Trophoblast cell (in vitro differentiated cells and primary cell): ENCODE results near the gene PDCL2.

Source experiments
- DNase-seq, 2 donors: peaks; one replicate each; pipeline ENCODE4 v3.0.0-alpha.2; 2016
- H2AFZ ChIP-seq: 2 replicates; pipeline ENCODE4 v1.6.1; 2013; ENCODE audit warnings: low read length, moderate library complexity, mild to moderate bottlenecking; ENCODE audit not compliant: insufficient read depth, poor library complexity
- H2AK5ac ChIP-seq: 2 replicates; pipeline ENCODE4 v1.6.1; 2013; ENCODE audit warnings: mild to moderate bottlenecking, low read length
- H2BK120ac ChIP-seq: 2 replicates; pipeline ENCODE4 v1.6.1; 2013; ENCODE audit warnings: low read length, mild to moderate bottlenecking, moderate library complexity; ENCODE audit not compliant: insufficient read depth, poor library complexity
- H2BK12ac ChIP-seq: 2 replicates; pipeline ENCODE4 v1.6.1; 2013; ENCODE audit warnings: mild to moderate bottlenecking, low read length, moderate library complexity
- H2BK5ac ChIP-seq: 2 replicates; pipeline ENCODE4 v1.6.1; 2013; ENCODE audit warnings: low read length, low read depth, moderate library complexity, mild to moderate bottlenecking; ENCODE audit not compliant: poor library complexity
- H3K14ac ChIP-seq: 2 replicates; pipeline ENCODE4 v1.6.1; 2013; ENCODE audit warnings: mild to moderate bottlenecking, low read length
- H3K18ac ChIP-seq: 2 replicates; pipeline ENCODE4 v1.6.1; 2013; ENCODE audit warnings: mild to moderate bottlenecking, low read length
- H3K23ac ChIP-seq: 2 replicates; pipeline ENCODE4 v1.6.1; 2013; ENCODE audit warnings: low read length
- H3K27ac ChIP-seq: 2 replicates; pipeline ENCODE4 v1.5.1; 2013; ENCODE audit warnings: low read depth, mild to moderate bottlenecking, inconsistent platforms, low read length, moderate library complexity
- H3K27me3 ChIP-seq: 2 replicates; pipeline ENCODE4 v1.6.1; 2013; ENCODE audit warnings: inconsistent platforms, mild to moderate bottlenecking, low read length, moderate library complexity; ENCODE audit not compliant: insufficient read depth
- H3K36me3 ChIP-seq, 2 experiments: 1 replicate in 1 of 2; 2 replicates in 1 of 2; pipeline ENCODE4 v1.6.1; 2013; ENCODE audit warnings: low read length in 2 of 2, mild to moderate bottlenecking in 2 of 2, moderate library complexity in 1 of 2; ENCODE audit not compliant: insufficient read depth in 2 of 2, control insufficient read depth in 1 of 2
- H3K4ac ChIP-seq: 2 replicates; pipeline ENCODE4 v1.6.1; 2013; ENCODE audit warnings: low read depth, mild to moderate bottlenecking, low read length, moderate library complexity
- H3K4me1 ChIP-seq, 2 experiments: 1 replicate in 1 of 2; 2 replicates in 1 of 2; pipeline ENCODE4 v1.6.1; 2013; ENCODE audit warnings: low read length in 2 of 2, mild to moderate bottlenecking in 2 of 2, moderate library complexity in 1 of 2; ENCODE audit not compliant: insufficient read depth in 2 of 2, control insufficient read depth in 1 of 2
- H3K4me2 ChIP-seq: 2 replicates; pipeline ENCODE4 v1.6.1; 2013; ENCODE audit warnings: inconsistent platforms, mild to moderate bottlenecking, low read length, moderate library complexity
- H3K4me3 ChIP-seq: 2 replicates; pipeline ENCODE4 v1.5.1; 2013; ENCODE audit warnings: mild to moderate bottlenecking, low read depth, low read length, inconsistent platforms
- H3K79me1 ChIP-seq: one replicate; pipeline ENCODE4 v1.6.1; 2013; ENCODE audit warnings: low read length
- H3K79me2 ChIP-seq: 2 replicates; pipeline ENCODE4 v1.6.1; 2013; ENCODE audit warnings: low read length, mild to moderate bottlenecking; ENCODE audit not compliant: control insufficient read depth, insufficient read depth, poor library complexity
- H3K9ac ChIP-seq: 2 replicates; pipeline ENCODE4 v1.6.1; 2013; ENCODE audit warnings: mild to moderate bottlenecking, low read length
- H3K9me3 ChIP-seq: 2 replicates; pipeline ENCODE4 v1.6.1; 2013; ENCODE audit warnings: low read depth, mild to moderate bottlenecking, control low read depth, inconsistent platforms, low read length; ENCODE audit not compliant: insufficient read depth
- H4K12ac ChIP-seq: 2 replicates; pipeline ENCODE4 v1.6.1; 2013; ENCODE audit warnings: low read depth, mild to moderate bottlenecking, low read length, moderate library complexity
- H4K8ac ChIP-seq: 2 replicates; pipeline ENCODE4 v1.6.1; 2013; ENCODE audit warnings: low read depth, mild to moderate bottlenecking, low read length, moderate library complexity
- H4K91ac ChIP-seq: one replicate; pipeline ENCODE4 v1.6.1; 2013; ENCODE audit warnings: low read depth, mild to moderate bottlenecking, low read length, moderate library complexity
- WGBS: extraction: QIAGEN DNeasy Blood & Tissue Kit; methylation state at CpG from one replicate; pipeline ENCODE4 v1.1.7; 2013; ENCODE audit warnings: missing lambda C conversion rate; ENCODE audit not compliant: insufficient read length, insufficient coverage; ENCODE audit errors: extremely low coverage; 5-methylcytosine and 5-hydroxymethylcytosine counted together

PDCL2 gene

GRCh38 chr4:55543858-55544257, 48.2 kb downstream of the PDCL2 start:
- no peak overlapping the region for H2BK5ac ChIP-seq
- H3K14ac ChIP-seq, result no peak overlapping the region
- no peak overlapping the region for H2BK12ac ChIP-seq
- no peaks in the 10 kb centered on the region for H3K27me3 ChIP-seq
- no peak overlapping the region for H4K8ac ChIP-seq
- no peaks in the 10 kb centered on the region for H3K4me1 ChIP-seq
- no peak for DNase-seq
- H4K91ac ChIP-seq, result no peak overlapping the region
- H3K4me3 ChIP-seq, result no peak overlapping the region
- H2BK120ac ChIP-seq, result no peak overlapping the region
- peaks cover 16% of the 10 kb centered on the region for H3K79me1 ChIP-seq
- H3K9me3 ChIP-seq, result no peaks in the 10 kb centered on the region
- H3K36me3 ChIP-seq, result no peaks in the 10 kb centered on the region
- H3K27ac ChIP-seq, result no peak overlapping the region
- no peak overlapping the region for H3K9ac ChIP-seq
- H3K18ac ChIP-seq, result no peak overlapping the region
- H3K23ac ChIP-seq, result no peak overlapping the region
- no peak overlapping the region for H4K12ac ChIP-seq
- H3K4me2 ChIP-seq, result no peak overlapping the region
- no peak overlapping the region for H2AFZ ChIP-seq
- H3K4ac ChIP-seq, result no peak overlapping the region
- H3K79me2 ChIP-seq, result peaks cover 9% of the 10 kb centered on the region
- H2AK5ac ChIP-seq, result no peak overlapping the region

GRCh38 chr4:55540271-55540670, 51.8 kb downstream of the PDCL2 start:
- H4K8ac ChIP-seq, result no peak overlapping the region
- H3K9me3 ChIP-seq, result no peaks in the 10 kb centered on the region
- H3K79me2 ChIP-seq, result no peaks in the 10 kb centered on the region
- no peak overlapping the region for H2AK5ac ChIP-seq
- H4K12ac ChIP-seq, result no peak overlapping the region
- no peak overlapping the region for H2BK120ac ChIP-seq
- H2BK5ac ChIP-seq, result no peak overlapping the region
- no peak overlapping the region for H2BK12ac ChIP-seq
- H2AFZ ChIP-seq, result no peak overlapping the region
- H3K79me1 ChIP-seq, result no peaks in the 10 kb centered on the region
- DNase-seq, result no peak
- no peak overlapping the region for H4K91ac ChIP-seq
- no peak overlapping the region for H3K9ac ChIP-seq
- H3K14ac ChIP-seq, result no peak overlapping the region
- H3K4ac ChIP-seq, result no peak overlapping the region
- no peak overlapping the region for H3K18ac ChIP-seq
- no peak overlapping the region for H3K27ac ChIP-seq
- no peaks in the 10 kb centered on the region for H3K4me1 ChIP-seq
- no peaks in the 10 kb centered on the region for H3K27me3 ChIP-seq
- H3K23ac ChIP-seq, result no peak overlapping the region
- no peak overlapping the region for H3K4me3 ChIP-seq
- H3K36me3 ChIP-seq, result no peaks in the 10 kb centered on the region
- WGBS, result no CpG with 5 or more reads among the region's 3 CpGs
- no peak overlapping the region for H3K4me2 ChIP-seq

DNA sequence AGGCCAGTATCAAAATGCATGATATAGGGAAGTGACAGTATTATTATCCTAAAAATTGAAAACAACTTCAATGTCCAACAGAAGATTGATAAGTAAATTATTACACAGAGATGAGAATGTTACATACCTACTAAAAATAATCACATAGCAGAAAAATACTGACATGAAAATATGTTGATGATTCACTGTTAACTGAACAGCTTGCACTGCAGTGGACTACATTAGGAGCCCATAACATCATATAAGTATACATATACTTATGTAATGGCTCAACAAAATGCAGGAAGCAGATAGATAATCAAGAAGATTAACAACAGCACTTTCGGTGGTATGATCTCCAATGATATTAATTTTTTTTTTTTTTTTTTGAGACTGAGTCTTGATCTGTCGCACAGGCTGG, 52.4 kb downstream of the PDCL2 start:
- Histone ChIP-seq H3K79me1 (no peaks in the 10 kb centered on the region), H3K18ac (no peak overlapping the region), H3K9ac (no peak overlapping the region), H2AK5ac (no peak overlapping the region), H2BK12ac (no peak overlapping the region), H3K9me3 (no peaks in the 10 kb centered on the region), H2AFZ (no peak overlapping the region), H3K23ac (no peak overlapping the region), H2BK120ac (no peak overlapping the region), H4K8ac (no peak overlapping the region), H3K4ac (no peak overlapping the region), H3K14ac (no peak overlapping the region), H3K27ac (no peak overlapping the region), H4K91ac (no peak overlapping the region), H4K12ac (no peak overlapping the region), H3K36me3 (no peaks in the 10 kb centered on the region), H3K4me1 (no peaks in the 10 kb centered on the region), H3K27me3 (no peaks in the 10 kb centered on the region), H3K4me2 (no peak overlapping the region), H3K4me3 (no peak overlapping the region), H2BK5ac (no peak overlapping the region), H3K79me2 (no peaks in the 10 kb centered on the region)
- no peak for DNase-seq
- WGBS, result no CpG with 5 or more reads among the region's 2 CpGs

GRCh38 chr4:55538531-55538930, 53.5 kb downstream of the PDCL2 start:
- no peak overlapping the region for H2BK5ac ChIP-seq
- H3K4ac ChIP-seq, result no peak overlapping the region
- H2BK12ac ChIP-seq, result no peak overlapping the region
- H4K12ac ChIP-seq, result no peak overlapping the region
- no peaks in the 10 kb centered on the region for H3K27me3 ChIP-seq
- no peak overlapping the region for H2BK120ac ChIP-seq
- H3K23ac ChIP-seq, result no peak overlapping the region
- no peak overlapping the region for H3K9ac ChIP-seq
- no peaks in the 10 kb centered on the region for H3K36me3 ChIP-seq
- H3K4me1 ChIP-seq, result no peaks in the 10 kb centered on the region
- no peaks in the 10 kb centered on the region for H3K79me2 ChIP-seq
- DNase-seq, result no peak
- no peak overlapping the region for H3K4me2 ChIP-seq
- H3K4me3 ChIP-seq, result no peak overlapping the region
- H2AK5ac ChIP-seq, result no peak overlapping the region
- no peak overlapping the region for H3K18ac ChIP-seq
- no peak overlapping the region for H3K14ac ChIP-seq
- H3K9me3 ChIP-seq, result no peaks in the 10 kb centered on the region
- no peaks in the 10 kb centered on the region for H3K79me1 ChIP-seq
- no peak overlapping the region for H3K27ac ChIP-seq
- no peak overlapping the region for H2AFZ ChIP-seq
- no peak overlapping the region for H4K91ac ChIP-seq
- H4K8ac ChIP-seq, result no peak overlapping the region

DNA sequence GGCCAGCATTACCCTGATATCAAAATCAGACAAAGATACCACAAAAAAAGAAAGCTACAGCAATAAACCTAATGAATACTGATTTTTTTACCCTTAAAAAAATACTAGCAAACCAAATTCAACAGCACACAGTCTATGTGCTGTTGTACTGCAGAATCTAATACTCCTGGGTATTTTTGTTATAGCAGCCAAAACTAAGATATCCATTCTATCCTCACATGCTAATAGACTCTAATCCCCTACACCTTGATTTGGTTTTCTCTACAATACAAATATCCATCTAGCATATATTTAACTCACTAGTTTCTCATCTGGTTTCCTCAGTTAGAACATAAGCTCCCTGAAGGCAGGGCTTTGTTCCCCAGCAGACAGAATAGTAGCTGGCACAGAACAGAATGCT, 57.7 kb downstream of the PDCL2 start:
- Histone ChIP-seq H3K9ac (no peak overlapping the region), H3K4me2 (no peak overlapping the region), H2BK120ac (no peak overlapping the region), H3K79me1 (no peaks in the 10 kb centered on the region), H3K18ac (no peak overlapping the region), H2BK5ac (no peak overlapping the region), H4K8ac (no peak overlapping the region), H3K27me3 (no peaks in the 10 kb centered on the region), H3K79me2 (no peaks in the 10 kb centered on the region), H3K4me1 (no peaks in the 10 kb centered on the region), H3K27ac (no peak overlapping the region), H3K36me3 (no peaks in the 10 kb centered on the region), H2AK5ac (no peak overlapping the region), H2AFZ (no peak overlapping the region), H4K12ac (no peak overlapping the region), H4K91ac (no peak overlapping the region), H3K9me3 (no peaks in the 10 kb centered on the region), H3K14ac (no peak overlapping the region), H3K4me3 (no peak overlapping the region), H3K4ac (no peak overlapping the region), H2BK12ac (no peak overlapping the region), H3K23ac (no peak overlapping the region)
- DNase-seq, result no peak
